A549 (cell line): Measurements from ENCODE around the gene AKR7A3. TPM values are rescaled to one million over a fixed set of nuclear protein-coding genes. Genes with fewer than 3 reads are reported as not detected.

Experiments used
- ATAC-seq, 2 experiments: fragments of 200-7000 bp in 1 of 2; fragments of >200 bp in 1 of 2; cut with Nextera tagmentation in 1 of 2; cut with Tn5 transposase in 1 of 2; 3 replicates each; pipeline versions ENCODE4 v1.8.0 to v1.9.1; 2018 to 2020; ENCODE audit warnings: mild to moderate bottlenecking in 1 of 2, moderate library complexity in 1 of 2
- CTCF ChIA-PET: fragments of 300-600 bp; sonication (Branson Sonifier 250); formaldehyde crosslinking; extraction: SDS; loops from one replicate; lab custom pipeline; 2021; ENCODE audit warnings: antibody characterized with exemption, inconsistent platforms; lab: Yijun Ruan, JAX
- POLR2A ChIA-PET: fragments of 350-600 bp; formaldehyde crosslinking; extraction: SDS; loops from one replicate; lab custom pipeline; 2021; ENCODE audit warnings: antibody characterized with exemption, inconsistent platforms; lab: Yijun Ruan, JAX
- DNase-seq, 2 experiments: peaks; one replicate each; pipeline versions ENCODE4 v3.0.0 to v3.0.0-alpha.2; 2011 to 2016; ENCODE audit warnings: low read depth in 1 of 2, low spot score in 1 of 2
- FAIRE-seq: peaks from 2 replicates; lab custom pipeline; 2011; peaks lifted over from hg19 to GRCh38; lab: Jason Lieb, UNC
- H3K27ac ChIP-seq, 2 experiments: fragments of >200 bp; sonication (Bioruptor Twin); formaldehyde crosslinking; 3 replicates each; pipeline ENCODE4 v1.5.1; 2016 to 2017
- H3K4me1 ChIP-seq: fragments of >200 bp; sonication (Bioruptor Twin); formaldehyde crosslinking; 3 replicates; pipeline ENCODE4 v1.6.1; 2016
- H3K4me2 ChIP-seq: fragments of >200 bp; sonication (Bioruptor Twin); formaldehyde crosslinking; 3 replicates; pipeline ENCODE4 v1.6.1; 2016
- H3K4me3 ChIP-seq: fragments of >200 bp; sonication (Bioruptor Twin); formaldehyde crosslinking; 3 replicates; pipeline ENCODE4 v1.5.1; 2016
- H3K9me3 ChIP-seq: fragments of >200 bp; sonication (Bioruptor Twin); formaldehyde crosslinking; 3 replicates; pipeline ENCODE4 v1.6.1; 2016
- BHLHE40 ChIP-seq: IDR thresholded peaks from 2 replicates; pipeline ENCODE4 v1.6.1; 2012; ENCODE audit warnings: low read depth, low read length, inconsistent platforms
- CBX8 ChIP-seq: fragments of 200-600 bp; sonication (generic); IDR thresholded peaks from 2 replicates; pipeline ENCODE4 v1.6.1; 2016
- EHF ChIP-seq: fragments of 250-450 bp; sonication (Bioruptor Pico); IDR thresholded peaks from 2 replicates; pipeline ENCODE4 v1.5.0; 2020; ENCODE audit warnings: mild to moderate bottlenecking
- EP300 ChIP-seq, 2 experiments: fragments of >200 bp; sonication (Bioruptor Twin); formaldehyde crosslinking; IDR thresholded peaks; 2 replicates in 1 of 2; 3 replicates in 1 of 2; pipeline ENCODE4 v1.6.1; 2016 to 2017
- ESRRA ChIP-seq: fragments of 150-350 bp; IDR thresholded peaks from 2 replicates; pipeline ENCODE4 v1.6.1; 2014; ENCODE audit warnings: mild to moderate bottlenecking, low read length, borderline replicate concordance
- FOXS1 ChIP-seq: fragments of 250-450 bp; sonication (Bioruptor Pico); IDR thresholded peaks from 2 replicates; pipeline ENCODE4 v1.5.0; 2020; ENCODE audit warnings: mild to moderate bottlenecking, moderate library complexity
- HDAC2 ChIP-seq: fragments of 200-600 bp; sonication (generic); IDR thresholded peaks from 2 replicates; pipeline ENCODE4 v1.6.1; 2016
- HEYL ChIP-seq: fragments of 250-450 bp; sonication (Bioruptor Pico); IDR thresholded peaks from 2 replicates; pipeline ENCODE4 v1.8.0; 2021; ENCODE audit warnings: mild to moderate bottlenecking, moderate library complexity
- HOXB13 ChIP-seq: fragments of 250-450 bp; sonication (Bioruptor Pico); IDR thresholded peaks from 2 replicates; pipeline ENCODE4 v1.5.0; 2020; ENCODE audit warnings: low read depth, mild to moderate bottlenecking, moderate library complexity
- JUN ChIP-seq, 2 experiments: fragments of >200 bp; sonication (Bioruptor Twin); formaldehyde crosslinking; IDR thresholded peaks; 2 replicates in 1 of 2; 3 replicates in 1 of 2; pipeline ENCODE4 v1.6.1; 2016 to 2017
- JUNB ChIP-seq: fragments of >200 bp; sonication (Bioruptor Twin); formaldehyde crosslinking; IDR thresholded peaks from 2 replicates; pipeline ENCODE4 v1.6.1; 2016
- KDM5A ChIP-seq: fragments of 200-600 bp; sonication (generic); IDR thresholded peaks from 2 replicates; pipeline ENCODE4 v1.6.1; 2016; ENCODE audit warnings: antibody characterized with exemption, mild to moderate bottlenecking
- MAFK ChIP-seq: fragments of 450-650 bp; IDR thresholded peaks from 2 replicates; pipeline ENCODE4 v1.6.1; 2014; ENCODE audit not compliant: partially characterized antibody
- MAZ ChIP-seq: fragments of 150-350 bp; IDR thresholded peaks from 2 replicates; pipeline ENCODE4 v1.6.1; 2014; ENCODE audit warnings: antibody characterized with exemption, low read depth, low read length, borderline replicate concordance
- NFE2L2 ChIP-seq: fragments of 150-350 bp; conservative IDR thresholded peaks from 2 replicates; pipeline ENCODE4 v1.6.1; 2014; ENCODE audit warnings: low read length
- NPAS2 ChIP-seq: fragments of 250-450 bp; sonication (Bioruptor Pico); IDR thresholded peaks from 2 replicates; pipeline ENCODE4 v1.8.0; 2022; ENCODE audit warnings: mild to moderate bottlenecking, moderate library complexity, borderline replicate concordance
- RAD21 ChIP-seq, 2 experiments: fragments of >200 bp in 1 of 2; sonication (Bioruptor Twin) in 1 of 2; formaldehyde crosslinking in 1 of 2; IDR thresholded peaks in 1 of 2; conservative IDR thresholded peaks in 1 of 2; 2 replicates in 1 of 2; 3 replicates in 1 of 2; pipeline ENCODE4 v1.6.1; 2012 to 2018; ENCODE audit warnings: inconsistent platforms in 1 of 2
- RARB ChIP-seq: fragments of 250-450 bp; sonication (Bioruptor Pico); IDR thresholded peaks from 2 replicates; pipeline ENCODE4 v1.8.0; 2021; ENCODE audit warnings: mild to moderate bottlenecking, moderate library complexity
- RNF2 ChIP-seq: fragments of 200-600 bp; sonication (generic); IDR thresholded peaks from 2 replicates; pipeline ENCODE4 v1.6.1; 2016; ENCODE audit warnings: low read depth, mild to moderate bottlenecking, antibody characterized with exemption, moderate library complexity, borderline replicate concordance
- SMC3 ChIP-seq: fragments of >200 bp; sonication (Bioruptor Twin); formaldehyde crosslinking; IDR thresholded peaks from 3 replicates; pipeline ENCODE4 v1.6.1; 2018; ENCODE audit warnings: inconsistent platforms
- ZFP36 ChIP-seq: fragments of 450-650 bp; IDR thresholded peaks from 2 replicates; pipeline ENCODE4 v1.6.1; 2014; ENCODE audit warnings: borderline replicate concordance; ENCODE audit not compliant: partially characterized antibody
- ZSCAN20 ChIP-seq: fragments of 250-450 bp; sonication (Bioruptor Pico); IDR thresholded peaks from 2 replicates; pipeline ENCODE4 v1.8.0; 2022; ENCODE audit warnings: mild to moderate bottlenecking, moderate library complexity
- WGBS: methylation state at CpG from one replicate; pipeline ENCODE4 v1.1.6; 2017; ENCODE audit errors: missing lambda C conversion rate; 5-methylcytosine and 5-hydroxymethylcytosine counted together
- polyA plus RNA-seq, 4 experiments: library from polyadenylated mRNA; depleted of rRNA in 3 of 4; stranded (reverse); fragments of >200 nt; fragmentation: RNase III in 1 of 4; extraction: RNeasy Plus Mini Kit Qiagen cat#74134 plus additional on column Dnase treatment in 1 of 4; gene quantifications; 2 replicates in 3 of 4; 3 replicates in 1 of 4; pipeline ENCODE4 v1.2.3, GENCODE V29; 2011 to 2017
- TF ChIP-seq, protein P1 (sequence below): IDR thresholded peaks from 2 replicates; pipeline ENCODE4 v1.6.1; 2012
- TF ChIP-seq, protein P2 (sequence below): fragments of >200 bp; sonication (Bioruptor Twin); formaldehyde crosslinking; IDR thresholded peaks from 3 replicates; pipeline ENCODE4 v1.6.1; 2016
- TF ChIP-seq, protein P3 (sequence below): fragments of 250-450 bp; sonication (Bioruptor Pico); IDR thresholded peaks from 2 replicates; pipeline ENCODE4 v1.5.0; 2020; ENCODE audit warnings: low read depth, mild to moderate bottlenecking, moderate library complexity
- TF ChIP-seq, protein P4 (sequence below): IDR thresholded peaks from 2 replicates; pipeline ENCODE4 v1.6.1; 2012; ENCODE audit warnings: low read depth, borderline replicate concordance
- TF ChIP-seq, protein P5 (sequence below): IDR thresholded peaks from 2 replicates; pipeline ENCODE4 v1.6.1; 2012
- TF ChIP-seq, protein P6 (sequence below): fragments of 250-450 bp; sonication (Bioruptor Pico); IDR thresholded peaks from 2 replicates; pipeline ENCODE4 v1.5.0; 2021; ENCODE audit warnings: mild to moderate bottlenecking, moderate library complexity, borderline replicate concordance
- TF ChIP-seq, protein P7 (sequence below): fragments of >200 bp; sonication (Bioruptor Twin); formaldehyde crosslinking; IDR thresholded peaks from 3 replicates; pipeline ENCODE4 v1.5.1; 2016

Gene AKR7A3
- polyA plus RNA-seq, 2 of the 4 experiments (the other 2 are of a cell fraction) = 0.10 to 0.21 TPM

DNA sequence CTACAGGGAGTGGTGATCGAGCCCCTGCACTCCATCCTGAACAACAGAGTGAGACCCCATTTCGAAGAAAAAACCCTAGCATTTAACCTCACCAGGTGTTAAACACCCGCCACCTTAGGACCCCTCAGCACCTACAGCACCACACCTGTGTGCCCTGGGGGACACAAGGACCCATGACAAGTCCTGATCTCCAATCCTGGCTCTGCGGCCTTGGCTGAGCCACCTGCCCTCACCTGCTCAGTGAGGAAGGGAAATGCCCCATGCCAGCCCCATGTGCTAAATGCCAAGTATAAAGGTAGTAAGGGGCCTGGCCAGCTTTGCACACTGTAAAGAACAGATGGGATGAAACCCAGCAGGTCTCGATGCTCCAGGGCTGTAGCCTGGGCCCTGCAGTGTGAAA, 25.8 kb downstream of the AKR7A3 start:
- ChIA-PET POLR2A (no interaction called here), CTCF (interaction anchor here (1.9 kb wide), 1 partner anchor 22 kb away, joined by 10 read pairs; no protein-coding TSS in a partner anchor)
- H3K9me3 ChIP-seq = no peaks in the 10 kb centered on the region
- H3K27ac ChIP-seq = no peak overlapping the region
- ATAC-seq = peak in 1 of 2 experiments; percentile 16; a peak in 3 of 6 replicates
- DNase-seq = no peak
- no peak overlapping the region for H3K4me3 ChIP-seq
- H3K4me1 ChIP-seq = no peaks in the 10 kb centered on the region
- no peak for FAIRE-seq
- 86% methylated on average over 5 of the region's 5 CpGs for WGBS
- H3K4me2 ChIP-seq = no peak overlapping the region
- no peak for TF ChIP-seq HOXB13 (CRISPR knock-in tag)
- no peak for TF ChIP-seq MAZ
- TF ChIP-seq, protein P1, sequence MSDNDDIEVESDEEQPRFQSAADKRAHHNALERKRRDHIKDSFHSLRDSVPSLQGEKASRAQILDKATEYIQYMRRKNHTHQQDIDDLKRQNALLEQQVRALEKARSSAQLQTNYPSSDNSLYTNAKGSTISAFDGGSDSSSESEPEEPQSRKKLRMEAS = no peak
- TF ChIP-seq JUN (IDR thresholded peaks at IDR 0.05) = no peak
- TF ChIP-seq ZFP36 = no peak
- no peak for TF ChIP-seq KDM5A
- TF ChIP-seq, protein P2, sequence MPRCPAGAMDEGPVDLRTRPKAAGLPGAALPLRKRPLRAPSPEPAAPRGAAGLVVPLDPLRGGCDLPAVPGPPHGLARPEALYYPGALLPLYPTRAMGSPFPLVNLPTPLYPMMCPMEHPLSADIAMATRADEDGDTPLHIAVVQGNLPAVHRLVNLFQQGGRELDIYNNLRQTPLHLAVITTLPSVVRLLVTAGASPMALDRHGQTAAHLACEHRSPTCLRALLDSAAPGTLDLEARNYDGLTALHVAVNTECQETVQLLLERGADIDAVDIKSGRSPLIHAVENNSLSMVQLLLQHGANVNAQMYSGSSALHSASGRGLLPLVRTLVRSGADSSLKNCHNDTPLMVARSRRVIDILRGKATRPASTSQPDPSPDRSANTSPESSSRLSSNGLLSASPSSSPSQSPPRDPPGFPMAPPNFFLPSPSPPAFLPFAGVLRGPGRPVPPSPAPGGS = no peak
- TF ChIP-seq NFE2L2 = no peak
- TF ChIP-seq BHLHE40 = no peak
- no peak for TF ChIP-seq SMC3
- TF ChIP-seq, protein P3, sequence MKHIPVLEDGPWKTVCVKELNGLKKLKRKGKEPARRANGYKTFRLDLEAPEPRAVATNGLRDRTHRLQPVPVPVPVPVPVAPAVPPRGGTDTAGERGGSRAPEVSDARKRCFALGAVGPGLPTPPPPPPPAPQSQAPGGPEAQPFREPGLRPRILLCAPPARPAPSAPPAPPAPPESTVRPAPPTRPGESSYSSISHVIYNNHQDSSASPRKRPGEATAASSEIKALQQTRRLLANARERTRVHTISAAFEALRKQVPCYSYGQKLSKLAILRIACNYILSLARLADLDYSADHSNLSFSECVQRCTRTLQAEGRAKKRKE = no peak
- no peak for TF ChIP-seq MAFK
- no peak for TF ChIP-seq RNF2
- no peak for TF ChIP-seq EP300 (IDR thresholded peaks at IDR 0.05)
- TF ChIP-seq JUNB = no peak
- TF ChIP-seq FOXS1 (CRISPR knock-in tag) = no peak
- no peak for TF ChIP-seq CBX8
- TF ChIP-seq, all 56 proteins: peak for 0

DNA sequence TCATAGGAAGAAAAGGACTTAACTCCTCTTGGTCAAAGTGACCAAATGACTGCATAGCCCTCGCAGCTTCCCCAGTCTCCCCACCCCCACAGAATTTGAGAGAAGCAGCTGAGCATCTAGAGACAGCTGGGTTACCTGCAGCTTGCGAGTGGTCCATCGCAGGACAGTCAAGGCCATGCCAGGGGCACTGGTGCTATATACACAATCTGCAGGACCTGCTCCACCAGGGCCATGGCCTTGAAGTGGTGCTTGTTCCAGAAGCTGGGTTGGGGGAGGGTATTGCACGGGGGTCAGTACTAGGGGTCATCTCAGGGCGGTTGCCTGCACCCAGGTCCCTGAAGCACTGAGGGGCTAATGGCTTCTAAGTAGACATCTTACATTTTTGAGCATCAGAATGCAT, 26.5 kb downstream of the AKR7A3 start:
- H3K27ac ChIP-seq = no peak overlapping the region
- DNase-seq (no peak), FAIRE-seq (no peak), ATAC-seq (peak; percentile 17 to 41; a peak in 5 of 6 replicates)
- TF ChIP-seq ESRRA = no peak
- TF ChIP-seq, protein P4, sequence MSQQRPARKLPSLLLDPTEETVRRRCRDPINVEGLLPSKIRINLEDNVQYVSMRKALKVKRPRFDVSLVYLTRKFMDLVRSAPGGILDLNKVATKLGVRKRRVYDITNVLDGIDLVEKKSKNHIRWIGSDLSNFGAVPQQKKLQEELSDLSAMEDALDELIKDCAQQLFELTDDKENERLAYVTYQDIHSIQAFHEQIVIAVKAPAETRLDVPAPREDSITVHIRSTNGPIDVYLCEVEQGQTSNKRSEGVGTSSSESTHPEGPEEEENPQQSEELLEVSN = no peak
- no peak for TF ChIP-seq JUN (IDR thresholded peaks at IDR 0.05)
- TF ChIP-seq, protein P5, sequence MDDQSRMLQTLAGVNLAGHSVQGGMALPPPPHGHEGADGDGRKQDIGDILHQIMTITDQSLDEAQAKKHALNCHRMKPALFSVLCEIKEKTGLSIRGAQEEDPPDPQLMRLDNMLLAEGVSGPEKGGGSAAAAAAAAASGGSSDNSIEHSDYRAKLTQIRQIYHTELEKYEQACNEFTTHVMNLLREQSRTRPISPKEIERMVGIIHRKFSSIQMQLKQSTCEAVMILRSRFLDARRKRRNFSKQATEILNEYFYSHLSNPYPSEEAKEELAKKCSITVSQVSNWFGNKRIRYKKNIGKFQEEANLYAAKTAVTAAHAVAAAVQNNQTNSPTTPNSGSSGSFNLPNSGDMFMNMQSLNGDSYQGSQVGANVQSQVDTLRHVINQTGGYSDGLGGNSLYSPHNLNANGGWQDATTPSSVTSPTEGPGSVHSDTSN = no peak
- no peak for TF ChIP-seq EHF (CRISPR knock-in tag)
- no peak for TF ChIP-seq HDAC2
- no peak for TF ChIP-seq NPAS2 (CRISPR knock-in tag)
- no peak for TF ChIP-seq ZFP36
- TF ChIP-seq, protein P6, sequence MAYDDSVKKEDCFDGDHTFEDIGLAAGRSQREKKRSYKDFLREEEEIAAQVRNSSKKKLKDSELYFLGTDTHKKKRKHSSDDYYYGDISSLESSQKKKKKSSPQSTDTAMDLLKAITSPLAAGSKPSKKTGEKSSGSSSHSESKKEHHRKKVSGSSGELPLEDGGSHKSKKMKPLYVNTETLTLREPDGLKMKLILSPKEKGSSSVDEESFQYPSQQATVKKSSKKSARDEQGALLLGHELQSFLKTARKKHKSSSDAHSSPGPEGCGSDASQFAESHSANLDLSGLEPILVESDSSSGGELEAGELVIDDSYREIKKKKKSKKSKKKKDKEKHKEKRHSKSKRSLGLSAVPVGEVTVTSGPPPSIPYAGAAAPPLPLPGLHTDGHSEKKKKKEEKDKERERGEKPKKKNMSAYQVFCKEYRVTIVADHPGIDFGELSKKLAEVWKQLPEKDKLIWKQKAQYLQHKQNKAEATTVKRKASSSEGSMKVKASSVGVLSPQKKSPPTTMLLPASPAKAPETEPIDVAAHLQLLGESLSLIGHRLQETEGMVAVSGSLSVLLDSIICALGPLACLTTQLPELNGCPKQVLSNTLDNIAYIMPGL = no peak
- TF ChIP-seq, protein P1 = no peak
- TF ChIP-seq FOXS1 (CRISPR knock-in tag) = no peak
- no peak for TF ChIP-seq MAZ
- no peak for TF ChIP-seq ZSCAN20
- no peak for TF ChIP-seq RARB
- no peak for TF ChIP-seq RAD21 (conservative IDR thresholded peaks at IDR 0.05 in 1 of 2, IDR thresholded peaks at IDR 0.05 in 1 of 2)
- TF ChIP-seq, protein P7, sequence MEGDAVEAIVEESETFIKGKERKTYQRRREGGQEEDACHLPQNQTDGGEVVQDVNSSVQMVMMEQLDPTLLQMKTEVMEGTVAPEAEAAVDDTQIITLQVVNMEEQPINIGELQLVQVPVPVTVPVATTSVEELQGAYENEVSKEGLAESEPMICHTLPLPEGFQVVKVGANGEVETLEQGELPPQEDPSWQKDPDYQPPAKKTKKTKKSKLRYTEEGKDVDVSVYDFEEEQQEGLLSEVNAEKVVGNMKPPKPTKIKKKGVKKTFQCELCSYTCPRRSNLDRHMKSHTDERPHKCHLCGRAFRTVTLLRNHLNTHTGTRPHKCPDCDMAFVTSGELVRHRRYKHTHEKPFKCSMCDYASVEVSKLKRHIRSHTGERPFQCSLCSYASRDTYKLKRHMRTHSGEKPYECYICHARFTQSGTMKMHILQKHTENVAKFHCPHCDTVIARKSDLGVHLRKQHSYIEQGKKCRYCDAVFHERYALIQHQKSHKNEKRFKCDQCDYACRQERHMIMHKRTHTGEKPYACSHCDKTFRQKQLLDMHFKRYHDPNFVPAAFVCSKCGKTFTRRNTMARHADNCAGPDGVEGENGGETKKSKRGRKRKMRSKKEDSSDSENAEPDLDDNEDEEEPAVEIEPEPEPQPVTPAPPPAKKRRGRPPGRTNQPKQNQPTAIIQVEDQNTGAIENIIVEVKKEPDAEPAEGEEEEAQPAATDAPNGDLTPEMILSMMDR = no peak
- TF ChIP-seq, protein P3 = no peak
- no peak for TF ChIP-seq HEYL
- no peaks in the 10 kb centered on the region for H3K9me3 ChIP-seq
- ChIA-PET POLR2A (no interaction called here), CTCF (interaction anchor here (1.3 kb wide), 1 partner anchor 21 kb away, joined by 3 read pairs; no protein-coding TSS in a partner anchor)
- H3K4me1 ChIP-seq = no peaks in the 10 kb centered on the region
- no peak overlapping the region for H3K4me2 ChIP-seq
- H3K4me3 ChIP-seq = no peak overlapping the region
- WGBS = 75% methylated on average over 5 of the region's 5 CpGs
